Measurements from ENCODE around the gene PPP1R13B.
A peak's percentile ranks its signal among the peaks of the same experiment; 100 is the strongest.

Gene PPP1R13B

GRCh38 chr14:103725739-103726395 is 121.5 kb downstream of the PPP1R13B start:
- DNase-seq = no peak

GRCh38 chr14:103725001-103725682 is 122.2 kb downstream of the PPP1R13B start:
- DNase-seq = no peak

- DNase-seq = no peak
Measured at GRCh38 chr14:103724116-103724515, 123.3 kb downstream of the PPP1R13B start.

GRCh38 chr14:103723748-103724081 is 123.7 kb downstream of the PPP1R13B start:
- DNase-seq = no peak

GRCh38 chr14:103721334-103722120 is 125.8 kb downstream of the PPP1R13B start:
- DNase-seq = no peak

GRCh38 chr14:103719751-103720150 is 127.6 kb downstream of the PPP1R13B start:
- no peak for DNase-seq

GRCh38 chr14:103718572-103718971 is 128.8 kb downstream of the PPP1R13B start:
- DNase-seq = no peak

GRCh38 chr14:103716899-103717411 is 130.4 kb downstream of the PPP1R13B start:
- no peak for DNase-seq

- DNase-seq = no peak
Measured at GRCh38 chr14:103716091-103716801, 131.1 kb downstream of the PPP1R13B start.

- DNase-seq = peak; percentile 99
Measured at GRCh38 chr14:103715052-103716000, 132.0 kb downstream of the PPP1R13B start, which contains the start of the genes XRCC3 and ZFYVE21. Gene XRCC3, minus strand, starts transcription at chr14:103715451. Its CDS starts 4,364 bp downstream, at chr14:103711087. Gene ZFYVE21, plus strand, starts transcription at chr14:103715810. Its CDS starts 32 bp downstream, at chr14:103715842.

GRCh38 chr14:103714063-103714724 is 133.2 kb downstream of the PPP1R13B start:
- DNase-seq = no peak

- DNase-seq = no peak
Measured at GRCh38 chr14:103713304-103714062, 133.9 kb downstream of the PPP1R13B start.

GRCh38 chr14:103712633-103713247 is 134.6 kb downstream of the PPP1R13B start:
- no peak for DNase-seq

GRCh38 chr14:103711516-103712431 is 135.6 kb downstream of the PPP1R13B start:
- no peak for DNase-seq

GRCh38 chr14:103710771-103711377 is 136.5 kb downstream of the PPP1R13B start:
- DNase-seq = no peak

GRCh38 chr14:103709814-103710213 is 137.6 kb downstream of the PPP1R13B start:
- no peak for DNase-seq

- DNase-seq = no peak
Measured at GRCh38 chr14:103708750-103709187, 138.6 kb downstream of the PPP1R13B start.

Data from CD4-positive, alpha-beta T cell treated with Interferon gamma for 1 hour (primary cell).